ENCODE results near the gene SUSD3.
"Not testable (repeated sequence)": the region's sequence is repeated elsewhere in the genome, so short reads cannot be mapped to it uniquely, and the experiment has no call there.

SUSD3 gene

GRCh38 chr9:93010704-93011103 lies 47.8 kb upstream of the SUSD3 start:
- no peak for ATAC-seq (ENCODE audit: insufficient read depth, low read depth)

DNA sequence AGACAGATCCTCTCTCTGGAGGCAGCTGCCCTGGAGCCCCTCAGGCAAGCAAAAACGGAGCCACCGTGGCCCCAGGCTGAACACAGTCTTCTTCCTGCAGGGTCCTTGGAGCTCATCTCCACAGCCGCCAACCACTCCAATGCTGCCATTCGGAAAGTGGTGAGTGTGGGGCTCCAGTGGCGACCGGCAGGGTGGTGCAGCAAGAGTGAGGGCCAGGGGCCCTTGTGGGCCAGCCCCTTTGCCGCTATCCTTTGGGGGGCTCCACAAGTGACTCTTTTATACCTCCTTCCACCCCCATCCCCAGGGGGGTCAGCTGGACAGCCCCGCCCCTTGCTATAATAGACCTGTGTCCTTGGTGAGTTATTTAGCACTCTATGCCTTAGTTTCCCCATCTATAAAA lies 47.4 kb upstream of the SUSD3 start:
- Histone ChIP-seq H3K4me1 (ENCODE audit: insufficient read depth, low read length) (no peaks in the 10 kb centered on the region), H4K20me1 (ENCODE audit: insufficient read depth, low read length) (no peaks in the 10 kb centered on the region; the same call in 1 of the 2 replicates), H2AFZ (ENCODE audit: low read depth, low read length) (no peak overlapping the region), H3K4me2 (ENCODE audit: insufficient read depth, low read length) (no peak overlapping the region), H3K9me3 (ENCODE audit: insufficient read depth, low read length, severe bottlenecking) (no peaks in the 10 kb centered on the region), H3K27me3 (ENCODE audit: insufficient read depth, low read length, poor library complexity) (no peaks in the 10 kb centered on the region), H3K79me2 (ENCODE audit: insufficient read depth, low read length) (no peaks in the 10 kb centered on the region), H3K27ac (ENCODE audit: low read length) (no peak overlapping the region), H3K36me3 (ENCODE audit: insufficient read depth, low read length) (peaks cover 68% of the 10 kb centered on the region), H3K4me3 (ENCODE audit: low read depth in 1 of 2, low read length in 2 of 2) (no peak overlapping the region), H3K9ac (ENCODE audit: low read depth, low read length) (no peak overlapping the region)
- ATAC-seq (ENCODE audit: insufficient read depth, low read depth) (no peak), DNase-seq (no peak)
- TF ChIP-seq, protein P1, sequence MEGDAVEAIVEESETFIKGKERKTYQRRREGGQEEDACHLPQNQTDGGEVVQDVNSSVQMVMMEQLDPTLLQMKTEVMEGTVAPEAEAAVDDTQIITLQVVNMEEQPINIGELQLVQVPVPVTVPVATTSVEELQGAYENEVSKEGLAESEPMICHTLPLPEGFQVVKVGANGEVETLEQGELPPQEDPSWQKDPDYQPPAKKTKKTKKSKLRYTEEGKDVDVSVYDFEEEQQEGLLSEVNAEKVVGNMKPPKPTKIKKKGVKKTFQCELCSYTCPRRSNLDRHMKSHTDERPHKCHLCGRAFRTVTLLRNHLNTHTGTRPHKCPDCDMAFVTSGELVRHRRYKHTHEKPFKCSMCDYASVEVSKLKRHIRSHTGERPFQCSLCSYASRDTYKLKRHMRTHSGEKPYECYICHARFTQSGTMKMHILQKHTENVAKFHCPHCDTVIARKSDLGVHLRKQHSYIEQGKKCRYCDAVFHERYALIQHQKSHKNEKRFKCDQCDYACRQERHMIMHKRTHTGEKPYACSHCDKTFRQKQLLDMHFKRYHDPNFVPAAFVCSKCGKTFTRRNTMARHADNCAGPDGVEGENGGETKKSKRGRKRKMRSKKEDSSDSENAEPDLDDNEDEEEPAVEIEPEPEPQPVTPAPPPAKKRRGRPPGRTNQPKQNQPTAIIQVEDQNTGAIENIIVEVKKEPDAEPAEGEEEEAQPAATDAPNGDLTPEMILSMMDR (IDR thresholded peaks at IDR 0.05; ENCODE audit: borderline replicate concordance, extremely low read depth, low read length, poor library complexity, severe bottlenecking), result no peak
- no peak for TF ChIP-seq EZH2 (IDR thresholded peaks at IDR 0.05; ENCODE audit: borderline replicate concordance, low read depth, low read length, severe bottlenecking)

More at GRCh38 chr9:93010704-93011103, 47.8 kb upstream of the SUSD3 start:
- no peak overlapping the region for H3K4me2 ChIP-seq (ENCODE audit: insufficient read depth, low read length)
- H3K27me3 ChIP-seq (ENCODE audit: insufficient read depth, low read length, poor library complexity), result no peaks in the 10 kb centered on the region
- no peak for DNase-seq
- no peak overlapping the region for H3K27ac ChIP-seq (ENCODE audit: low read length)
- H3K9ac ChIP-seq (ENCODE audit: low read depth, low read length), result no peak overlapping the region
- no peak overlapping the region for H3K4me3 ChIP-seq (ENCODE audit: low read depth in 1 of 2, low read length in 2 of 2)
- H3K36me3 ChIP-seq (ENCODE audit: insufficient read depth, low read length), result peaks cover 68% of the 10 kb centered on the region
- H3K4me1 ChIP-seq (ENCODE audit: insufficient read depth, low read length), result no peaks in the 10 kb centered on the region
- no peak for TF ChIP-seq EZH2 (IDR thresholded peaks at IDR 0.05; ENCODE audit: borderline replicate concordance, low read depth, low read length, severe bottlenecking)
- TF ChIP-seq, protein P1 (IDR thresholded peaks at IDR 0.05; ENCODE audit: borderline replicate concordance, extremely low read depth, low read length, poor library complexity, severe bottlenecking), result no peak
- H4K20me1 ChIP-seq (ENCODE audit: insufficient read depth, low read length), result no peaks in the 10 kb centered on the region; the same call in 1 of the 2 replicates
- no peaks in the 10 kb centered on the region for H3K79me2 ChIP-seq (ENCODE audit: insufficient read depth, low read length)
- H3K9me3 ChIP-seq (ENCODE audit: insufficient read depth, low read length, severe bottlenecking), result no peaks in the 10 kb centered on the region
- no peak overlapping the region for H2AFZ ChIP-seq (ENCODE audit: low read depth, low read length)

- no peaks in the 10 kb centered on the region for H3K4me1 ChIP-seq (ENCODE audit: insufficient read depth, low read length)
- no peak overlapping the region for H3K9ac ChIP-seq (ENCODE audit: low read depth, low read length)
- no peak for TF ChIP-seq EZH2 (IDR thresholded peaks at IDR 0.05; ENCODE audit: borderline replicate concordance, low read depth, low read length, severe bottlenecking)
- H2AFZ ChIP-seq (ENCODE audit: low read depth, low read length), result no peak overlapping the region
- peaks cover 65% of the 10 kb centered on the region for H3K36me3 ChIP-seq (ENCODE audit: insufficient read depth, low read length)
- DNase-seq (no peak), ATAC-seq (ENCODE audit: insufficient read depth, low read depth) (no peak)
- H4K20me1 ChIP-seq (ENCODE audit: insufficient read depth, low read length), result no peaks in the 10 kb centered on the region; the same call in 1 of the 2 replicates
- H3K27ac ChIP-seq (ENCODE audit: low read length), result no peak overlapping the region
- H3K27me3 ChIP-seq (ENCODE audit: insufficient read depth, low read length, poor library complexity), result no peaks in the 10 kb centered on the region
- no peak overlapping the region for H3K4me3 ChIP-seq (ENCODE audit: low read depth in 1 of 2, low read length in 2 of 2)
- no peaks in the 10 kb centered on the region for H3K9me3 ChIP-seq (ENCODE audit: insufficient read depth, low read length, severe bottlenecking)
- H3K4me2 ChIP-seq (ENCODE audit: insufficient read depth, low read length), result no peak overlapping the region
- H3K79me2 ChIP-seq (ENCODE audit: insufficient read depth, low read length), result no peaks in the 10 kb centered on the region
These were observed 45.3 kb upstream of the SUSD3 start for GRCh38 chr9:93012963-93013855.

DNA sequence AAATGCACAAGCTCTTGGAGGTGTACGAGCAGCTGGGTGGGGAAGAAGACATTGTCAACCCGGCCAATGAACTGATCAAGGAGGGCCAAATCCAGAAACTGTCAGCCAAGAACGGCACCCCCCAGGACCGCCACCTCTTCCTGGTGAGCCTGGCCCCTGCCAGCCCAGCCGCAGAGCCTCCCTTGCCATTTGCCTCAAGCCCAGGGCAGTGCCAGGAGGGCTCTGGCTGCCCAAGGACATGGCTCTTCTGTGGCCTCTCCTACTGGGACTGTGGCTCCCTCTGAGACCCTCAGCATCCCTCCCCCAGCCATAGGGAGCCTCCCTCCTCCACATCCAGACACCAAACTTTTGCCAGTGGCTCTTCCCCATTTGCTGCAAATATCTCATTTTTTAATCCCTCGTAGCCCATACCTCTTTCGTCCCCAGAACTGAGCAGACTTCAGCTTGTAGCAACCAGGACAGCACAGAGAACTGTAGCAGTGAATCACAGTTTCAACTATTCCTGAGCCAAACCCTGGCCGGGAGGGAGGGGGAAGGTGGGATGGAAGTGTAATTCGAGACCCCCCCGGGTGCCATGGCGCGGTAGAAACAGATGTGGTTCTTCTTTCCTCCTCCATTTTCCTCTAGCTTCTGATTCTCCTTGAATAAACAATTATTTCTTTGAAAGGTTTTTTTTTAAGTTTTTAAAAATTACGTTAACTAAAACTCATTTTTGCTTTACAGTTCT lies 44.5 kb upstream of the SUSD3 start:
- H3K79me2 ChIP-seq (ENCODE audit: insufficient read depth, low read length), result no peaks in the 10 kb centered on the region
- H3K4me1 ChIP-seq (ENCODE audit: insufficient read depth, low read length), result no peaks in the 10 kb centered on the region
- H3K4me2 ChIP-seq (ENCODE audit: insufficient read depth, low read length), result no peak overlapping the region
- no peak overlapping the region for H3K4me3 ChIP-seq (ENCODE audit: low read depth in 1 of 2, low read length in 2 of 2)
- H3K9me3 ChIP-seq (ENCODE audit: insufficient read depth, low read length, severe bottlenecking), result no peaks in the 10 kb centered on the region
- no peak overlapping the region for H3K9ac ChIP-seq (ENCODE audit: low read depth, low read length)
- no peaks in the 10 kb centered on the region; the same call in 1 of the 2 replicates for H4K20me1 ChIP-seq (ENCODE audit: insufficient read depth, low read length)
- H2AFZ ChIP-seq (ENCODE audit: low read depth, low read length), result no peak overlapping the region
- ATAC-seq (ENCODE audit: insufficient read depth, low read depth) (no peak), DNase-seq (no peak)
- TF ChIP-seq, protein P1 (IDR thresholded peaks at IDR 0.05; ENCODE audit: borderline replicate concordance, extremely low read depth, low read length, poor library complexity, severe bottlenecking), result no peak
- no peak for TF ChIP-seq EZH2 (IDR thresholded peaks at IDR 0.05; ENCODE audit: borderline replicate concordance, low read depth, low read length, severe bottlenecking)
- H3K27ac ChIP-seq (ENCODE audit: low read length), result no peak overlapping the region
- H3K36me3 ChIP-seq (ENCODE audit: insufficient read depth, low read length), result peaks cover 67% of the 10 kb centered on the region
- no peaks in the 10 kb centered on the region for H3K27me3 ChIP-seq (ENCODE audit: insufficient read depth, low read length, poor library complexity)

GRCh38 chr9:93015190-93015589 lies 43.3 kb upstream of the SUSD3 start:
- not testable (repeated sequence) for H3K9me3 ChIP-seq (ENCODE audit: insufficient read depth, low read length, severe bottlenecking); H3K79me2 ChIP-seq (ENCODE audit: insufficient read depth, low read length); H3K27ac ChIP-seq (ENCODE audit: low read length); H3K27me3 ChIP-seq (ENCODE audit: insufficient read depth, low read length, poor library complexity); H3K9ac ChIP-seq (ENCODE audit: low read depth, low read length); H3K4me2 ChIP-seq (ENCODE audit: insufficient read depth, low read length); H3K4me1 ChIP-seq (ENCODE audit: insufficient read depth, low read length); DNase-seq; ATAC-seq (ENCODE audit: insufficient read depth, low read depth); H3K4me3 ChIP-seq (ENCODE audit: low read depth in 1 of 2, low read length in 2 of 2); H2AFZ ChIP-seq (ENCODE audit: low read depth, low read length); H4K20me1 ChIP-seq (ENCODE audit: insufficient read depth, low read length)
- peaks cover 68% of the 10 kb centered on the region for H3K36me3 ChIP-seq (ENCODE audit: insufficient read depth, low read length)
